HepG2 (cell line): ENCODE data around the gene ALPL. TPM values are rescaled to one million over a fixed set of nuclear protein-coding genes. Genes with fewer than 3 reads are reported as not detected.

Source experiments
- BRD4 ChIP-seq: sonication (generic); formaldehyde crosslinking; IDR thresholded peaks from 2 replicates; pipeline ENCODE4 v1.4.0; 2020; ENCODE audit warnings: missing genetic modification reagents
- FOXK1 ChIP-seq: sonication (generic); formaldehyde crosslinking; IDR thresholded peaks from 2 replicates; pipeline ENCODE4 v1.4.0; 2020; ENCODE audit warnings: low read depth, missing genetic modification reagents, borderline replicate concordance
- HDAC2 ChIP-seq: sonication (generic); formaldehyde crosslinking; IDR thresholded peaks from 2 replicates; pipeline ENCODE4 v1.4.0; 2020; ENCODE audit warnings: missing genetic modification reagents
- HNF4A ChIP-seq: sonication (generic); formaldehyde crosslinking; IDR thresholded peaks from 2 replicates; pipeline ENCODE4 v1.4.0; 2020; ENCODE audit warnings: missing genetic modification reagents
- KDM5B ChIP-seq: sonication (generic); formaldehyde crosslinking; IDR thresholded peaks from 2 replicates; pipeline ENCODE4 v1.4.0; 2020; ENCODE audit warnings: missing genetic modification reagents, mild to moderate bottlenecking, borderline replicate concordance
- RARA ChIP-seq: IDR thresholded peaks from 2 replicates; pipeline ENCODE4 v1.6.1; 2016; ENCODE audit warnings: missing genetic modification reagents, missing compliant biosample characterization
- RNF2 ChIP-seq: fragments of 450-650 bp; conservative IDR thresholded peaks from 2 replicates; pipeline ENCODE4 v1.6.1; 2016; ENCODE audit warnings: low read depth
- SIN3B ChIP-seq: fragments of 150-350 bp; IDR thresholded peaks from 2 replicates; pipeline ENCODE4 v1.6.1; 2014; ENCODE audit warnings: low read length
- TAF15 ChIP-seq: fragments of 200-400 bp; formaldehyde crosslinking; IDR thresholded peaks from one replicate; pipeline ENCODE4 v1.6.1; 2018; ENCODE audit warnings: mild to moderate bottlenecking, low read depth, low read length; ENCODE audit not compliant: poor library complexity, severe bottlenecking
- ZFP82 ChIP-seq: sonication (generic); formaldehyde crosslinking; IDR thresholded peaks from 2 replicates; pipeline ENCODE4 v1.5.1; 2020; ENCODE audit warnings: mild to moderate bottlenecking, missing genetic modification reagents, borderline replicate concordance
- ZNF138 ChIP-seq: sonication (generic); formaldehyde crosslinking; IDR thresholded peaks from 2 replicates; pipeline ENCODE4 v1.5.0; 2020; ENCODE audit warnings: mild to moderate bottlenecking, low read depth, missing genetic modification reagents
- ZNF20 ChIP-seq: sonication (generic); formaldehyde crosslinking; IDR thresholded peaks from 2 replicates; pipeline ENCODE4 v1.4.0; 2020; ENCODE audit warnings: mild to moderate bottlenecking, moderate library complexity, missing genetic modification reagents
- ZNF235 ChIP-seq: sonication (generic); formaldehyde crosslinking; IDR thresholded peaks from 2 replicates; pipeline ENCODE4 v1.8.1; 2023; ENCODE audit warnings: mild to moderate bottlenecking, missing genetic modification reagents, borderline replicate concordance
- ZNF3 ChIP-seq: IDR thresholded peaks from 2 replicates; pipeline ENCODE4 v1.7.0; 2017; ENCODE audit warnings: inconsistent platforms
- ZNF431 ChIP-seq: sonication (generic); formaldehyde crosslinking; IDR thresholded peaks from 2 replicates; pipeline ENCODE4 v1.9.0; 2022; ENCODE audit warnings: missing genetic modification reagents, low read depth, mild to moderate bottlenecking, borderline replicate concordance
- ZNF446 ChIP-seq: sonication (generic); formaldehyde crosslinking; IDR thresholded peaks from 2 replicates; pipeline ENCODE4 v1.5.0; 2020; ENCODE audit warnings: mild to moderate bottlenecking, missing genetic modification reagents
- ZNF484 ChIP-seq: sonication (generic); formaldehyde crosslinking; IDR thresholded peaks from 2 replicates; pipeline ENCODE4 v1.5.1; 2020; ENCODE audit warnings: mild to moderate bottlenecking, low read depth, missing genetic modification reagents, borderline replicate concordance
- polyA plus RNA-seq, 8 experiments: library from polyadenylated mRNA; depleted of rRNA in 3 of 8; stranded (reverse) in 7 of 8; unstranded in 1 of 8; fragments of >200 nt; fragmentation: Illumina TruSeq in 4 of 8; extraction: Trizol in 4 of 8; gene quantifications; 2 replicates each; pipeline versions ENCODE4 v1.2.1 to v1.2.3, GENCODE V29; 2011 to 2016; ENCODE audit warnings: low read depth in 4 of 8, missing spikeins in 1 of 8, mixed read lengths in 1 of 8; ENCODE audit not compliant: insufficient read depth in 1 of 8
- total RNA-seq, 5 experiments: library from RNA; depleted of rRNA; stranded (reverse); fragments of >200 nt; fragmentation: Illumina TruSeq; extraction: Trizol; gene quantifications; 2 replicates each; pipeline ENCODE4 v1.2.3, GENCODE V29; 2016; ENCODE audit warnings: low read depth in 1 of 5
- TF ChIP-seq, protein P1 (sequence below): sonication (generic); formaldehyde crosslinking; IDR thresholded peaks from 2 replicates; pipeline ENCODE4 v1.4.0; 2020; ENCODE audit warnings: missing genetic modification reagents
- TF ChIP-seq, protein P2 (sequence below): sonication (generic); formaldehyde crosslinking; IDR thresholded peaks from 2 replicates; pipeline ENCODE4 v1.5.0; 2020; ENCODE audit warnings: missing genetic modification reagents, mild to moderate bottlenecking, borderline replicate concordance
- TF ChIP-seq, protein P3 (sequence below): sonication (generic); formaldehyde crosslinking; IDR thresholded peaks from 2 replicates; pipeline ENCODE4 v1.4.0; 2020; ENCODE audit warnings: mild to moderate bottlenecking, missing genetic modification reagents
- TF ChIP-seq, protein P4 (sequence below): sonication (generic); formaldehyde crosslinking; IDR thresholded peaks from 2 replicates; pipeline ENCODE4 v1.8.0; 2022; ENCODE audit warnings: mild to moderate bottlenecking, missing genetic modification reagents, moderate library complexity

ALPL gene
- total and polyA plus RNA-seq, 2 of the 13 experiments (the other 11 are each of a cell fraction or from before 2014, with no cell fraction given): 0.12 TPM; not detected in 1

DNA sequence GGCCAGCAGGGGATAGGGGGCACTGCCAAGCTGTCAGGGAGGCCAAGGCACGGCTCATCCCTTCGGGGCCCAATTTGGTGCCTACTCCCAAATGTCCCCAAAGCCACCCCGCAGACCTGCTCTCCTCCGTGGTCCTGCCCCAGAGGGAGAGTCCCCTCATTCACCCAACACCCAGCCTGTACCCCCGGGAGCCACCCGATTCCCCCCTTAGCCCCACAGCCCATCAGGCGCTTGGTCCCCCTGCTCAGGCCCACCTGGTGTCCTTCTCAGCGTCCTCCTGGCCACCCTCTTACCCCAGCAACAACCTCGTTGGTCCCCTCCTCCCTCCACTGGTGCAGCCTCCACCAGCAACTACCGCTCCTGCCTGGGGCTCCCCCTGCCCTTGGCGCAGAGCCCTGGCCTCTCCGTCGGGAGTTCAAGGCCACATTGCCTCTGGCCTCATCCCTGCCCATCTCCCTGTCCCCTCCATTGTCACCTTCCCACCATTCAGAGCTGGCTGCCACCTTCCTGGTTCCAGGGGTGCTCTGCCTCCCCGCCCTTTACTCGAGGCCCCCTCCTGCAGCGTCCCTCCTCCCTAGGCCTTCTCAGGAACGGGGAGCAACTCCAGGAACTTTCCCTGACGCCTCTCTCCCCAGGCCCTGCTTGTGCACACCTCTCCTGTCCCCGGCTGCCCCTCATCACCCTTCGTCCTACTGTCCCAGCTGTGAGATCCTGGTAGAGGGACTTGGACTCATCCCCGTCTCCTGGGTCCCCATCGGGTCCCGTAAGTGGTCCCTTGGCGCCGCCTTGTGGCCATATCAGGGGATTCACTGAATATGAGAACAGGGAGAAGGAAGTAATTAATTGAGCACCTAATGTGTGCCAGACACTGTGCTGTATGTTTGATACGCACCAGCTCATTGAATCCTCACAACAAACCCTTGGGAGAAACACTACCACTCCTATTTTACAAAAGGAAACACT, 86.0 kb downstream of the ALPL start (continued):
- no peak for TF ChIP-seq TAF15
- no peak for TF ChIP-seq RNF2
- no peak for TF ChIP-seq FOXK1
- TF ChIP-seq SIN3B: no peak
- TF ChIP-seq RARA (CRISPR knock-in tag): peak; percentile 68
- TF ChIP-seq ZNF235 (CRISPR knock-in tag): no peak
- TF ChIP-seq BRD4 (CRISPR knock-in tag): no peak
- TF ChIP-seq ZNF20 (CRISPR knock-in tag): no peak
- TF ChIP-seq ZNF446 (CRISPR knock-in tag): no peak
- TF ChIP-seq, protein P1, sequence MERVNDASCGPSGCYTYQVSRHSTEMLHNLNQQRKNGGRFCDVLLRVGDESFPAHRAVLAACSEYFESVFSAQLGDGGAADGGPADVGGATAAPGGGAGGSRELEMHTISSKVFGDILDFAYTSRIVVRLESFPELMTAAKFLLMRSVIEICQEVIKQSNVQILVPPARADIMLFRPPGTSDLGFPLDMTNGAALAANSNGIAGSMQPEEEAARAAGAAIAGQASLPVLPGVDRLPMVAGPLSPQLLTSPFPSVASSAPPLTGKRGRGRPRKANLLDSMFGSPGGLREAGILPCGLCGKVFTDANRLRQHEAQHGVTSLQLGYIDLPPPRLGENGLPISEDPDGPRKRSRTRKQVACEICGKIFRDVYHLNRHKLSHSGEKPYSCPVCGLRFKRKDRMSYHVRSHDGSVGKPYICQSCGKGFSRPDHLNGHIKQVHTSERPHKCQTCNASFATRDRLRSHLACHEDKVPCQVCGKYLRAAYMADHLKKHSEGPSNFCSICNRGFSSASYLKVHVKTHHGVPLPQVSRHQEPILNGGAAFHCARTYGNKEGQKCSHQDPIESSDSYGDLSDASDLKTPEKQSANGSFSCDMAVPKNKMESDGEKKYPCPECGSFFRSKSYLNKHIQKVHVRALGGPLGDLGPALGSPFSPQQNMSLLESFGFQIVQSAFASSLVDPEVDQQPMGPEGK (CRISPR knock-in tag): 0 out of 2 replicates have a peak, but pooled peaks have one; percentile 26
- TF ChIP-seq, protein P2, sequence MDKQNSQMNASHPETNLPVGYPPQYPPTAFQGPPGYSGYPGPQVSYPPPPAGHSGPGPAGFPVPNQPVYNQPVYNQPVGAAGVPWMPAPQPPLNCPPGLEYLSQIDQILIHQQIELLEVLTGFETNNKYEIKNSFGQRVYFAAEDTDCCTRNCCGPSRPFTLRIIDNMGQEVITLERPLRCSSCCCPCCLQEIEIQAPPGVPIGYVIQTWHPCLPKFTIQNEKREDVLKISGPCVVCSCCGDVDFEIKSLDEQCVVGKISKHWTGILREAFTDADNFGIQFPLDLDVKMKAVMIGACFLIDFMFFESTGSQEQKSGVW (CRISPR knock-in tag): no peak
- TF ChIP-seq ZNF138 (CRISPR knock-in tag): no peak
- no peak for TF ChIP-seq ZNF3
- no peak for TF ChIP-seq KDM5B (CRISPR knock-in tag)
- no peak for TF ChIP-seq HDAC2 (CRISPR knock-in tag)
- TF ChIP-seq ZNF431 (CRISPR knock-in tag): no peak
- TF ChIP-seq ZNF484: no peak
- no peak for TF ChIP-seq ZFP82 (CRISPR knock-in tag)
- TF ChIP-seq HNF4A: no peak
- TF ChIP-seq, protein P3, sequence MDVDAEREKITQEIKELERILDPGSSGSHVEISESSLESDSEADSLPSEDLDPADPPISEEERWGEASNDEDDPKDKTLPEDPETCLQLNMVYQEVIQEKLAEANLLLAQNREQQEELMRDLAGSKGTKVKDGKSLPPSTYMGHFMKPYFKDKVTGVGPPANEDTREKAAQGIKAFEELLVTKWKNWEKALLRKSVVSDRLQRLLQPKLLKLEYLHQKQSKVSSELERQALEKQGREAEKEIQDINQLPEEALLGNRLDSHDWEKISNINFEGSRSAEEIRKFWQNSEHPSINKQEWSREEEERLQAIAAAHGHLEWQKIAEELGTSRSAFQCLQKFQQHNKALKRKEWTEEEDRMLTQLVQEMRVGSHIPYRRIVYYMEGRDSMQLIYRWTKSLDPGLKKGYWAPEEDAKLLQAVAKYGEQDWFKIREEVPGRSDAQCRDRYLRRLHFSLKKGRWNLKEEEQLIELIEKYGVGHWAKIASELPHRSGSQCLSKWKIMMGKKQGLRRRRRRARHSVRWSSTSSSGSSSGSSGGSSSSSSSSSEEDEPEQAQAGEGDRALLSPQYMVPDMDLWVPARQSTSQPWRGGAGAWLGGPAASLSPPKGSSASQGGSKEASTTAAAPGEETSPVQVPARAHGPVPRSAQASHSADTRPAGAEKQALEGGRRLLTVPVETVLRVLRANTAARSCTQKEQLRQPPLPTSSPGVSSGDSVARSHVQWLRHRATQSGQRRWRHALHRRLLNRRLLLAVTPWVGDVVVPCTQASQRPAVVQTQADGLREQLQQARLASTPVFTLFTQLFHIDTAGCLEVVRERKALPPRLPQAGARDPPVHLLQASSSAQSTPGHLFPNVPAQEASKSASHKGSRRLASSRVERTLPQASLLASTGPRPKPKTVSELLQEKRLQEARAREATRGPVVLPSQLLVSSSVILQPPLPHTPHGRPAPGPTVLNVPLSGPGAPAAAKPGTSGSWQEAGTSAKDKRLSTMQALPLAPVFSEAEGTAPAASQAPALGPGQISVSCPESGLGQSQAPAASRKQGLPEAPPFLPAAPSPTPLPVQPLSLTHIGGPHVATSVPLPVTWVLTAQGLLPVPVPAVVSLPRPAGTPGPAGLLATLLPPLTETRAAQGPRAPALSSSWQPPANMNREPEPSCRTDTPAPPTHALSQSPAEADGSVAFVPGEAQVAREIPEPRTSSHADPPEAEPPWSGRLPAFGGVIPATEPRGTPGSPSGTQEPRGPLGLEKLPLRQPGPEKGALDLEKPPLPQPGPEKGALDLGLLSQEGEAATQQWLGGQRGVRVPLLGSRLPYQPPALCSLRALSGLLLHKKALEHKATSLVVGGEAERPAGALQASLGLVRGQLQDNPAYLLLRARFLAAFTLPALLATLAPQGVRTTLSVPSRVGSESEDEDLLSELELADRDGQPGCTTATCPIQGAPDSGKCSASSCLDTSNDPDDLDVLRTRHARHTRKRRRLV (CRISPR knock-in tag): no peak
- TF ChIP-seq, protein P4, sequence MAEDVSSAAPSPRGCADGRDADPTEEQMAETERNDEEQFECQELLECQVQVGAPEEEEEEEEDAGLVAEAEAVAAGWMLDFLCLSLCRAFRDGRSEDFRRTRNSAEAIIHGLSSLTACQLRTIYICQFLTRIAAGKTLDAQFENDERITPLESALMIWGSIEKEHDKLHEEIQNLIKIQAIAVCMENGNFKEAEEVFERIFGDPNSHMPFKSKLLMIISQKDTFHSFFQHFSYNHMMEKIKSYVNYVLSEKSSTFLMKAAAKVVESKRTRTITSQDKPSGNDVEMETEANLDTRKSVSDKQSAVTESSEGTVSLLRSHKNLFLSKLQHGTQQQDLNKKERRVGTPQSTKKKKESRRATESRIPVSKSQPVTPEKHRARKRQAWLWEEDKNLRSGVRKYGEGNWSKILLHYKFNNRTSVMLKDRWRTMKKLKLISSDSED (CRISPR knock-in tag): no peak
